A549 treated with AZD2906 at 1 μM for 4 hours (cell line): ENCODE measurements around the gene OR1G1. TPM values are rescaled to one million over a fixed set of nuclear protein-coding genes. Genes with fewer than 3 reads are reported as not detected.

ENCODE experiments used
- total RNA-seq: library from RNA; stranded (reverse); fragments of 200-300 nt; extraction: Qiagen RNA extraction; gene quantifications from 5 replicates; pipeline ENCODE4 v1.2.3, GENCODE V29; 2022

OR1G1 gene
- not detected in 5 replicates for total RNA-seq

DNA sequence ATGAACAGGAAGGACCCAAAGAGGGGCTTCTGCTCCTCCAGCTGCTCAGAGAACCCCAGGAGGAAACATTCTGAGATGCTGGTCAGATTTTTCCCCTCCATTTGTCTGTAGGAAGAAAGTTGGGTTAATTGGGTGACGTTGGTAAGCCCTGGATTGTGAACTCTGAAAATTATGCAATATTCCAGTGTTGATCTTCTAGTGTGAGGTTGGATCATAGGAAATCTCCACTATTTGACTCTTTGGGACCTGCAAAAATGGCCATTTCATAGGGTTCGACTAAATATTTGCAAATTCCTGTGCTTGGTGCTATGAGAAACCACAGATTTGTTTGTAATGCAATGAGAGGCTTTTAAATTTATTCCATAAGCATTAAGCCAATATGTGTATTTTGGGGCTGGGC, at the start of gene OR1G1:
Gene OR1G1, minus strand, starts transcription at position 101 of the 400 bp plus-strand sequence. Its CDS starts 0 bp downstream, at position 101.

DNA sequence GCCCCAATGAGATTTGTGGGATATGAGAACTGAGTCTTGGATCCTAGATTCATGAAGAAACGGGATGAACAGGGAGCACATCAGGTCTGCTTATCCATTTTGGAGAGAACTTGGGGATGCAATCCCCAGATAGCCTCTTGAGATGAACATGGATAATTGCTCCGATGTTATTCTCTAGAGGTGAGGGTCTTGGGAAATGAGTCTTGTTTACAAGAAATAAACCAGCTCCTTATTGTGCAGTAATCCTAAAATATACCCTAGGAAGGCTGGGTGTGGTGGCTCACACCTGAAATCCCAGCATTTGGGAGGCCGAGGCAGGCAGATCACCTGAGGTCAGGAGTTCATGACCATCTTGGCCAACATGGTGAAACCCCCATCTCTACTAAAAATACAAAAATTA, 23.0 kb downstream of the OR1G1 start, which contains the start of gene OR1D2:
Gene OR1D2, minus strand, starts transcription at position 101 of the 400 bp plus-strand sequence. CDS start 11,426 bp downstream, outside the sequence.

Other genes with a start within 250 kb of the OR1G1 start
- not detected in 5 replicates for gene OR1D5, start 63.9 kb downstream of the OR1G1 start, total RNA-seq
- gene OR1D2, start 23.1 kb downstream of the OR1G1 start, total RNA-seq = not detected in 5 replicates
- not detected in 5 replicates for gene OR1A2, start 70.0 kb upstream of the OR1G1 start, total RNA-seq
- gene OR1A1, start 80.1 kb upstream of the OR1G1 start, total RNA-seq = not detected in 5 replicates
- gene OR3A1, start 170.8 kb upstream of the OR1G1 start, total RNA-seq = not detected in 5 replicates